Kidney (tissue), 14 donors: ENCODE measurements around the gene RIN3. TPM values are rescaled to one million over a fixed set of nuclear protein-coding genes. Genes with fewer than 3 reads are reported as not detected.
A peak's percentile ranks its signal among the peaks of the same experiment; 100 is the strongest.

Experiments used
- DNase-seq, 5 donors: peaks; one replicate each; pipeline ENCODE4 v3.0.0-alpha.2; 2013 to 2020
- FAIRE-seq: peaks from 2 replicates; lab custom pipeline; 2012; peaks lifted over from hg19 to GRCh38; lab: Jason Lieb, UNC
- H3K27ac ChIP-seq, 2 donors: one replicate each; pipeline ENCODE4 v1.7.0; 2013; ENCODE audit warnings: low read depth in 2 of 2, low read length in 2 of 2, inconsistent platforms in 1 of 2
- H3K27me3 ChIP-seq: one replicate; pipeline ENCODE4 v1.7.1; 2013; ENCODE audit warnings: low read length, inconsistent platforms; ENCODE audit not compliant: control insufficient read depth, insufficient read depth
- H3K36me3 ChIP-seq, 3 donors: one replicate each; pipeline versions ENCODE4 v1.7.0 to v1.7.1; 2013; ENCODE audit warnings: low read length in 3 of 3, control low read depth in 1 of 3, inconsistent platforms in 1 of 3; ENCODE audit not compliant: insufficient read depth in 3 of 3, control insufficient read depth in 2 of 3
- H3K4me1 ChIP-seq, 3 donors: one replicate each; pipeline versions ENCODE4 v1.7.0 to v1.7.1; 2013; ENCODE audit warnings: low read length in 3 of 3, inconsistent platforms in 1 of 3, low read depth in 1 of 3; ENCODE audit not compliant: control insufficient read depth in 2 of 3, insufficient read depth in 2 of 3
- H3K4me3 ChIP-seq, 3 donors: one replicate each; pipeline versions ENCODE4 v1.7.0 to v1.8.1; 2013; ENCODE audit warnings: low read length in 3 of 3, control low read depth in 1 of 3, inconsistent platforms in 1 of 3
- H3K9ac ChIP-seq, 3 donors: one replicate each; pipeline versions ENCODE4 v1.7.0 to v1.7.1; 2013; ENCODE audit warnings: low read length in 3 of 3, control low read depth in 1 of 3, inconsistent platforms in 1 of 3
- H3K9me3 ChIP-seq, 3 donors: one replicate each; pipeline versions ENCODE4 v1.7.0 to v1.7.1; 2013; ENCODE audit warnings: low read length in 3 of 3, control low read depth in 1 of 3, inconsistent platforms in 1 of 3; ENCODE audit not compliant: control insufficient read depth in 2 of 3, insufficient read depth in 1 of 3
- intact Hi-C: fragments of 100-400 bp; cut with DNase I; formaldehyde crosslinking; loops from one replicate; pipeline ENCODE4 v1.11.1; 2022
- polyA plus RNA-seq: library from polyadenylated mRNA; stranded (reverse); fragments of 350-450 nt; fragmentation: Illumina TruSeq; extraction: RNeasy Lipid Tissue Mini Kit (QIAGEN cat#74804); gene quantifications from one replicate; pipeline ENCODE4 v1.2.3, GENCODE V29; 2014; ENCODE audit warnings: low read depth, low replicate concordance; ENCODE audit not compliant: insufficient read depth
- total RNA-seq: library from RNA; stranded (reverse); fragmentation: NEBNext Ultra II Directional; extraction: Animal tissue kit (Norgen Biotek cat#: 25700); gene quantifications from one replicate; pipeline ENCODE4 v1.2.1, GENCODE V29; 2021
- TF ChIP-seq, protein P1 (sequence below): IDR thresholded peaks from 3 replicates; pipeline ENCODE4 v1.5.1; 2012; ENCODE audit warnings: mild to moderate bottlenecking, moderate library complexity, borderline replicate concordance; ENCODE audit not compliant: insufficient read depth; ENCODE audit errors: extremely low read depth
- donor health status: control.
- donor health status: control.
- donor health status: control.
- donor health status: control.
- donor health status: control.
- donor health status: DM: yes; HTN: yes; CAD: no.
- donor health status: Normal renal cell carcinoma (clear cell type).

The RIN3 gene
- total and polyA plus RNA-seq, 2 donors from 2014 or later = 7.1 to 30.4 TPM

GRCh38 chr14:92655419-92656201 is 142.0 kb downstream of the RIN3 start:
- DNase-seq (no peak), FAIRE-seq (no peak)
- Histone ChIP-seq H3K27me3 (no peaks in the 10 kb centered on the region), H3K4me3 (no peak overlapping the region), H3K36me3 (no peaks in the 10 kb centered on the region), H3K9ac (no peak overlapping the region), H3K27ac (no peak overlapping the region), H3K9me3 (no peaks in the 10 kb centered on the region), H3K4me1 (peaks cover 0 to 6% (median 0%) of the 10 kb centered on the region in 3 donors)
- TF ChIP-seq, protein P1, sequence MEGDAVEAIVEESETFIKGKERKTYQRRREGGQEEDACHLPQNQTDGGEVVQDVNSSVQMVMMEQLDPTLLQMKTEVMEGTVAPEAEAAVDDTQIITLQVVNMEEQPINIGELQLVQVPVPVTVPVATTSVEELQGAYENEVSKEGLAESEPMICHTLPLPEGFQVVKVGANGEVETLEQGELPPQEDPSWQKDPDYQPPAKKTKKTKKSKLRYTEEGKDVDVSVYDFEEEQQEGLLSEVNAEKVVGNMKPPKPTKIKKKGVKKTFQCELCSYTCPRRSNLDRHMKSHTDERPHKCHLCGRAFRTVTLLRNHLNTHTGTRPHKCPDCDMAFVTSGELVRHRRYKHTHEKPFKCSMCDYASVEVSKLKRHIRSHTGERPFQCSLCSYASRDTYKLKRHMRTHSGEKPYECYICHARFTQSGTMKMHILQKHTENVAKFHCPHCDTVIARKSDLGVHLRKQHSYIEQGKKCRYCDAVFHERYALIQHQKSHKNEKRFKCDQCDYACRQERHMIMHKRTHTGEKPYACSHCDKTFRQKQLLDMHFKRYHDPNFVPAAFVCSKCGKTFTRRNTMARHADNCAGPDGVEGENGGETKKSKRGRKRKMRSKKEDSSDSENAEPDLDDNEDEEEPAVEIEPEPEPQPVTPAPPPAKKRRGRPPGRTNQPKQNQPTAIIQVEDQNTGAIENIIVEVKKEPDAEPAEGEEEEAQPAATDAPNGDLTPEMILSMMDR = no peak
- intact Hi-C loops = no loop called here

DNA sequence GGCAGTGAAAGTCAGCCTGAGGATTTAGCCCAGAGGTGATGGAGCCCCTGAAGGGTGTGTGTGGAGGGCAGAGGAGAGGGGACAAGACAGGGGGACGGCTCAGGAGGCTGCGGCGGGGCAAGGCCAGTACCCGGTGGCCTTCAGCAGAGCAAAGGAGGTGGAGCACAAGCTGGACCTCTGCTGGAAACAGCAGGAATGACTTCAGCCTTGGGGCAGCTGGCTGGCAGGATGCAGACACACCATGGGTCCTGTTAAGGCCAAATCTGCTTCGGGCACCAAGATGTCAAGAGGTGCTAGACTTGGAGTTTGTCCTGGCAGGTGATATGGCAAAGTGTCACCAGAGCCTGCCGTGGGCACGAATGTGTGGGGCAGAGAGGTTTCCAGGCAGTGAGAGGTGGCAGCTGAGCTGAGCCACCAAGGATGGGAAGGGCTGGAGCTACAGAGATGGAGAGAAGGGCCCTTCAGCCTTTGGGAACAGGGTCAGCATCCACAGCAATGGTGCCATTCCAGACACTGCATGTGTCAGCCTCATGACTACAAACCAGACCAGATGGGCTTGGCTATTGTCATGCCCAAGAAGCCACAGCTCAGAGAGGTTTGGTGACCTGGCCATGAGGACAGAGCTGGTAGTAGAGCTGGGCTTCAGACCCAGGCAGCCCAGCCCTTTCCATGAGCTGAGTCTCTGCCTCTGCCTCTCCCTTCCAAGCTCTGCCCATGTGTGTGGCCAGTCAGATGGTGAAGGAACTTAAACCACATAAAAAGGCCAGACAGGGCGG is 142.9 kb downstream of the RIN3 start:
- Histone ChIP-seq H3K4me1 (peaks cover 0 to 6% (median 0%) of the 10 kb centered on the region in 3 donors), H3K36me3 (no peaks in the 10 kb centered on the region), H3K9ac (no peak overlapping the region), H3K9me3 (no peaks in the 10 kb centered on the region), H3K27ac (peak overlapping the region in 1 of 2 donors; percentile 15), H3K27me3 (no peaks in the 10 kb centered on the region), H3K4me3 (no peak overlapping the region)
- DNase-seq (no peak), FAIRE-seq (no peak)
- intact Hi-C loops = no loop called here
- TF ChIP-seq, protein P1 = peak; percentile 2

DNA sequence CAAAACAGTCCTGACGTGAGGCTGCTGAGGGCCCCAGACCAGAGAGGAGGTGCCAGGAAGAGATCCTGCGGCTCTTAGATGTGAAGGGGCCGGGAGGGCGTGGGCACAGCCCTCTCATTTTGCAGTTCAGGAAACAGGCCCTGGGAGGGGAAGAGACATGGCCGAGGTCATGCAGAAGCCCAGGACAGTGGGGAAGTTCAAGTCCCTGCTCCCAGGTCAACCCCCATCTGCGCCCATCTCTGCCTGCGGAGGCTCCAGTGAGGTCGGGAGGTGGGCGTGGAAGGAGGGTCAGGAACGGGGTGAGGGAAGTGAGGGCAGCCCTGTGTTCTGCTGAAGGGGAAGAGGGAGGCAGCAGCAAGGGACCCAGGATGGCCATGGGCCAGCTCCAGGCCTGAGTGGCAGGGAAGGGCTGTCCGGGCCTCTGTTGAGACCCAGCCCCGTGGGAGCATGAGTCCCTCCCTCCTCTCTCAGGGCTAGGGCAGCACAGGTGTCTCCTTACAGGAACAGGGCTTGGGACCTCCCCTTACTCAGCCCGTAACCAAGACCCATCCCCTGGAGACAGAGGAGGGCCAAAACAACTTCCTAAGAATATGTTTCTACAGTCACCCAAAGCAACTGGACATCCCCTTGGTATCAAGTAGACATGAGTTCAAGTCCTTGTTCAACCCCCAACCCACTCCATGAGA is 144.0 kb downstream of the RIN3 start:
- Histone ChIP-seq H3K4me3 (no peak overlapping the region), H3K9me3 (no peaks in the 10 kb centered on the region), H3K27me3 (no peaks in the 10 kb centered on the region), H3K4me1 (peaks cover 0 to 6% (median 0%) of the 10 kb centered on the region in 3 donors), H3K9ac (no peak overlapping the region), H3K36me3 (no peaks in the 10 kb centered on the region), H3K27ac (no peak overlapping the region)
- TF ChIP-seq, protein P1 = no peak
- peak in 2 of 5 donors; percentile 14 to 74 for DNase-seq
- intact Hi-C loops = no loop called here
- no peak for FAIRE-seq
